Gastrocnemius medialis (tissue), 4 donors: Measurements from ENCODE around the gene CCDC134. TPM values are rescaled to one million over a fixed set of nuclear protein-coding genes. Genes with fewer than 3 reads are reported as not detected.

ENCODE experiments used
- ATAC-seq, 2 donors: fragments of 150-250 bp; one replicate each; pipeline ENCODE4 v1.9.1; 2016
- DNase-seq, 2 donors: peaks; one replicate each; pipeline ENCODE4 v3.0.0-alpha.2; 2019
- H3K27ac ChIP-seq, 4 donors: fragments of 200-600 bp; sonication (generic); 1 replicate in 1 of 4; 2 replicates in 3 of 4; pipeline ENCODE4 v1.5.1; 2016 to 2018; ENCODE audit warnings: mild to moderate bottlenecking in 2 of 4, moderate library complexity in 1 of 4
- H3K27me3 ChIP-seq, 3 donors: fragments of 200-600 bp; sonication (generic) in 2 of 3; 1 replicate in 1 of 3; 2 replicates in 2 of 3; pipeline versions ENCODE4 v1.5.1 to v1.6.0; 2016 to 2019; ENCODE audit warnings: mild to moderate bottlenecking in 1 of 3, moderate library complexity in 1 of 3
- H3K36me3 ChIP-seq, 2 donors: fragments of 200-600 bp; sonication (generic) in 1 of 2; one replicate each; pipeline ENCODE4 v1.5.1; 2017 to 2018
- H3K4me1 ChIP-seq, 2 donors: fragments of 200-600 bp; sonication (generic) in 1 of 2; one replicate each; pipeline ENCODE4 v1.5.1; 2016 to 2017; ENCODE audit warnings: mild to moderate bottlenecking in 2 of 2
- H3K4me3 ChIP-seq, 4 donors: fragments of 200-600 bp; sonication (generic) in 3 of 4; 1 replicate in 1 of 4; 2 replicates in 3 of 4; pipeline ENCODE4 v1.5.1; 2016 to 2019; ENCODE audit warnings: mild to moderate bottlenecking in 2 of 4
- H3K9me3 ChIP-seq, 3 donors: fragments of 200-600 bp; sonication (generic) in 2 of 3; 1 replicate in 1 of 3; 2 replicates in 2 of 3; pipeline ENCODE4 v1.5.1; 2016 to 2019
- POLR2A ChIP-seq, 2 donors: fragments of 450-650 bp; IDR thresholded peaks; one replicate each; pipeline ENCODE4 v1.6.1; 2017; ENCODE audit warnings: antibody characterized with exemption in 2 of 2, mild to moderate bottlenecking in 2 of 2, moderate library complexity in 2 of 2
- in situ Hi-C, 4 donors: fragments of 200-750 bp; cut with MboI; loops; one replicate each; pipeline versions ENCODE4 v1.15.0 to v1.8.0; 2017; ENCODE audit warnings: low sequenced_read_pairs in 4 of 4
- intact Hi-C: fragments of 100-400 bp; cut with DNase I; formaldehyde crosslinking; loops from one replicate; pipeline ENCODE4 v1.15.1; 2023; ENCODE audit warnings: low total_unique reads
- total RNA-seq, 4 donors: library from RNA; depleted of rRNA; stranded (reverse); fragments of >200 nt; gene quantifications; one replicate each; pipeline versions ENCODE4 v1.1.0 to v1.2.3, GENCODE V29; 2016
- TF ChIP-seq, protein P1 (sequence below), 5 experiments: fragments of 450-650 bp in 3 of 5; fragments of 200-600 bp in 2 of 5; sonication (generic) in 2 of 5; IDR thresholded peaks in 4 of 5; conservative IDR thresholded peaks in 1 of 5; 1 replicate in 4 of 5; 2 replicates in 1 of 5; pipeline ENCODE4 v1.5.1; 2016 to 2019; ENCODE audit warnings: antibody characterized with exemption in 5 of 5, mild to moderate bottlenecking in 3 of 5, moderate library complexity in 3 of 5

Gene CCDC134
- total RNA-seq, 4 donors from 2014 or later = 3.3 to 7.7 (median 6.0) TPM

DNA sequence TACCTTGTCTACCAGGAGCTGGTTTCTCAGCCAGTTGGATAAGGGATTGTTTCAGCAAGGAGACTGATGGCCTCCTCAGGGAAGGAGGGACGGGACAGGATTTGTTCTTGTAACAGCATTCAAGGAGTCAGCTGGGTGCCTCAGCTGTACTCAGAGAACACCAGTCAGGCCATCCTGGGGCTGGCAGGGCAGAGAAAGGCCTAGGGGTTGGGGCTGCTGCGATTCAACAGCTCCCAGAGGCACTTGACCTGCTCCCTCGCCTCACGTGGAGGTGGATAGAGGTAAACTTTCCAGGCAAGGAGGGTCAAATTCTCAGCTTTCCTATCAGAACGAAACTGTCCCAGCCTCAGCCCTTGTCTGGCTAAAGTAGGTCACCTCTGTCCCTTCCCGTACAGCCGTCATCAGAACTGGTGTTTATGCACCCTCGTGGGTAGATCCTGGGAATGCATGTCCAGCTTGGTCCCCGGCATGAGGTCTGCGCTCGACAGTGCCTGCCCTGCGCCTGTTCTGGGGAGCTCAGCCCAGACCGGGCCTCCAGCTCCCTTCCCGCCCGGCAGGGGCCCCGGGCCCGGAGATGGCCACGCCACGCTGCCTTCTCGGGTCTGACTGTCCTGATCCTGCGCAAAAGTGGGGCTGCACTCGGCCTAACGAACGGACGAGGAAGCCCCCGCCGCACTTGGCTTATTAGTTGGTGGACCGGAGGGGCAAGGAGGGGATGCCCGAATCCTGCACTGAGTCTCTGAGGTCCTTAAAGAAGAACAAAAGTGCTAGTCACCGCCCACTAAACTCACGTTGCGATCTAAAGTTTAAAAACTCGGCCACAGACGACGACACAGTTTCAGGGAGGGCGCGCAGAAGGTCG, 762 bp upstream of the CCDC134 start:
- TF ChIP-seq POLR2A (IDR thresholded peaks at IDR 0.05) = no peak
- TF ChIP-seq, protein P1, sequence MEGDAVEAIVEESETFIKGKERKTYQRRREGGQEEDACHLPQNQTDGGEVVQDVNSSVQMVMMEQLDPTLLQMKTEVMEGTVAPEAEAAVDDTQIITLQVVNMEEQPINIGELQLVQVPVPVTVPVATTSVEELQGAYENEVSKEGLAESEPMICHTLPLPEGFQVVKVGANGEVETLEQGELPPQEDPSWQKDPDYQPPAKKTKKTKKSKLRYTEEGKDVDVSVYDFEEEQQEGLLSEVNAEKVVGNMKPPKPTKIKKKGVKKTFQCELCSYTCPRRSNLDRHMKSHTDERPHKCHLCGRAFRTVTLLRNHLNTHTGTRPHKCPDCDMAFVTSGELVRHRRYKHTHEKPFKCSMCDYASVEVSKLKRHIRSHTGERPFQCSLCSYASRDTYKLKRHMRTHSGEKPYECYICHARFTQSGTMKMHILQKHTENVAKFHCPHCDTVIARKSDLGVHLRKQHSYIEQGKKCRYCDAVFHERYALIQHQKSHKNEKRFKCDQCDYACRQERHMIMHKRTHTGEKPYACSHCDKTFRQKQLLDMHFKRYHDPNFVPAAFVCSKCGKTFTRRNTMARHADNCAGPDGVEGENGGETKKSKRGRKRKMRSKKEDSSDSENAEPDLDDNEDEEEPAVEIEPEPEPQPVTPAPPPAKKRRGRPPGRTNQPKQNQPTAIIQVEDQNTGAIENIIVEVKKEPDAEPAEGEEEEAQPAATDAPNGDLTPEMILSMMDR (IDR thresholded peaks at IDR 0.05 in 4 of 5, conservative IDR thresholded peaks at IDR 0.05 in 1 of 5) = peak in 1 of 5 experiments; percentile 18
- H3K27me3 ChIP-seq = no peaks in the 10 kb centered on the region
- no peaks in the 10 kb centered on the region for H3K36me3 ChIP-seq
- peak overlapping the region; percentile 94 to 99 (median 96) for H3K27ac ChIP-seq
- in situ Hi-C loops = no loop called here
- DNase-seq (peak; percentile 24 to 48), ATAC-seq (peak; percentile 68 to 74)
- intact Hi-C loops = loop anchor here (2.0 to 5.0 kb wide), 3 partner anchors 33 to 58 kb away; partner anchors contain the start of gene SREBF2
- H3K4me1 ChIP-seq = peaks cover 19 to 21% of the 10 kb centered on the region in 2 donors
- H3K4me3 ChIP-seq = peak overlapping the region; percentile 72 to 95 (median 86)
- H3K9me3 ChIP-seq = no peaks in the 10 kb centered on the region

DNA sequence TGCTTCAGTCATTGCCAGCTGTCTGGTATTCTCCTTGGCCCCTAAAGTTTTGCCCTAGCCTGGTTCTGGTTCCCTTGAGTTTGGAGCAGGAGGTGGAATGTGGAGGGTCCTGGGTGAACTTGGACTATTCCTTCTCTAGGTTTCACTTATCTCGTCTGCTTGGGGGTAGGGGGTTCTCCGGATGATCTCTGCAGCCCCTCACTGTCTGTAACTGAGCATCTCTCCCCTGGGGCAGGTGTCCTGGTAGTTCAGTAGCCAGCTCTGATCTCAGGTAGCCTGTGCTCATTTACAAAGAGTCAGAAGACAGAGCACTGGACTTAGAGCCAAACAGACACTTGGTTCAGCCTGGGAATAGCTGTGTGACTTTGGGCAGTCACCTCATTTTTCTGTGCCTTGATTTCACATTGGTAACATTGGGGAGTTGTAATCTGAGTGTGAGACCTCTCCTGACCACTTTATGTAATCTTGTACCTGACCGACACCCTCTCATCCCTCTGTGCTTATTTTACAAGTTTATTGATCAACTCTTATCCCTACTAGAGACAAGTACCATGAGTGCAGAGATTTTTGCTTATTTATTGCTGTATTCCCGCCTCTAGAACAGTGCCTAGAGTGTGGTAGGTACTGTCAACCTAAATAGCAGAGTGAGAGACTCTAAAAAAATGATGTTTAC, 804 bp downstream of the CCDC134 start:
- peak overlapping the region; percentile 72 to 95 (median 86) for H3K4me3 ChIP-seq
- no peaks in the 10 kb centered on the region for H3K36me3 ChIP-seq
- ATAC-seq (no peak), DNase-seq (no peak)
- TF ChIP-seq, protein P1 (IDR thresholded peaks at IDR 0.05 in 4 of 5, conservative IDR thresholded peaks at IDR 0.05 in 1 of 5) = no peak
- TF ChIP-seq POLR2A (IDR thresholded peaks at IDR 0.05) = no peak
- in situ Hi-C loops (no loop called here), intact Hi-C loops (loop anchor here (2.0 to 5.0 kb wide), 3 partner anchors 32 to 56 kb away; partner anchors contain the start of gene SREBF2)
- H3K27me3 ChIP-seq = no peaks in the 10 kb centered on the region
- no peaks in the 10 kb centered on the region for H3K9me3 ChIP-seq
- H3K27ac ChIP-seq = peak overlapping the region; percentile 94 to 99 (median 96)
- H3K4me1 ChIP-seq = peaks cover 19 to 21% of the 10 kb centered on the region in 2 donors

DNA sequence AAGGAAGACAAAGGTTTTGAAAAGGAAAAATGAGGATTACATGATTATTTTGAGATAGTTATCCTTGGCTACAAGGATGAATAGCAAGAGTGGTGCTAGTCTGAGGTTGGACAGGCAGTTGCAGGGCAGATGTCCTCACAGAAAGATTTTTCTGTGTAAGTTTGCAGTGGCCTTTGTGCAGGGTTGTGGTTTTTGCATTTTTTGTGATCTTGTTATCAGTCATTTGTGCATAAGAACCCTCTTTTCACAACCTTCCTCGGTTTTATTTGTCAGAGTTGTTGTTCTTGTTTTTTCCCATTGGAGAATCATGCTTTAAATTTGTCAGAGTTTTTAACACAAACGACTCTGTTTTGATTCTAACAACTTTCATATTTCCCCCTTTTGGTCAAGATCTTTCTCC, 1.4 kb downstream of the CCDC134 start:
- Histone ChIP-seq H3K36me3 (no peaks in the 10 kb centered on the region), H3K27me3 (no peaks in the 10 kb centered on the region), H3K9me3 (no peaks in the 10 kb centered on the region), H3K27ac (peak overlapping the region in 1 of 4 donors; percentile 96), H3K4me1 (peaks cover 19 to 21% of the 10 kb centered on the region in 2 donors), H3K4me3 (peak overlapping the region in 3 of 4 donors; percentile 72 to 87 (median 84))
- in situ Hi-C loops (no loop called here), intact Hi-C loops (loop anchor here (2.0 to 5.0 kb wide), 3 partner anchors 31 to 55 kb away; partner anchors contain the start of gene SREBF2)
- DNase-seq (no peak), ATAC-seq (no peak)
- TF ChIP-seq, protein P1 (IDR thresholded peaks at IDR 0.05 in 4 of 5, conservative IDR thresholded peaks at IDR 0.05 in 1 of 5) = no peak
- no peak for TF ChIP-seq POLR2A (IDR thresholded peaks at IDR 0.05)

DNA sequence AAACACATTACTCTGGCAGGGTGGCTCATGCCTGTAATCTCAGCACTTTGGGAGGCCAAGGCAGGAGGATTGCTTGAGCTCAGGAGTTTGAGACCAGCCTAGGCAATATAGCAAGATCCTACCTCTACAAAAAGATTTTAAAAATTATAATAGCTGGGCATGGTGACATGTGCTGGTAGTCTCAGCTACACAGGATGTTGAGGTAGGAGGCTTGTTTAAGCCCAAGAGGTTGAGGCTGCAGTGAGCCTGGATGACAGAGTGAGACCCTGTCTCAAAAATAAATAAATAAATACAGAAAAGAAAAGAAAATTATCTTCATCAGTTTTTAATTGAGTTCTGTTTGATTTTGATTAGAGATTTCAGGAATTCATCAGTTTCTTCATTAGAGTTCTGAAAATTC, 5.2 kb downstream of the CCDC134 start:
- TF ChIP-seq POLR2A (IDR thresholded peaks at IDR 0.05) = no peak
- TF ChIP-seq, protein P1 (IDR thresholded peaks at IDR 0.05 in 4 of 5, conservative IDR thresholded peaks at IDR 0.05 in 1 of 5) = no peak
- Histone ChIP-seq H3K4me1 (peaks cover 9 to 13% of the 10 kb centered on the region in 2 donors), H3K27me3 (no peaks in the 10 kb centered on the region), H3K9me3 (no peaks in the 10 kb centered on the region), H3K4me3 (no peak overlapping the region), H3K27ac (no peak overlapping the region), H3K36me3 (peaks cover 0 to 8% of the 10 kb centered on the region in 2 donors)
- DNase-seq = no peak
- intact Hi-C loops = no loop called here
- in situ Hi-C loops = no loop called here
- ATAC-seq = no peak
